Suprapubic skin (tissue), 4 donors: ENCODE measurements around the gene CHD2. TPM values are rescaled to one million over a fixed set of nuclear protein-coding genes. Genes with fewer than 3 reads are reported as not detected.

Experiments used
- DNase-seq, 2 donors: peaks; one replicate each; pipeline ENCODE4 v3.0.0-alpha.2; 2019; ENCODE audit warnings: low spot score in 2 of 2
- H3K27ac ChIP-seq: fragments of 200-600 bp; sonication (generic); one replicate; pipeline ENCODE4 v1.5.1; 2019
- H3K27me3 ChIP-seq: fragments of 200-600 bp; sonication (generic); one replicate; pipeline ENCODE4 v1.5.1; 2019
- H3K36me3 ChIP-seq: fragments of 200-600 bp; sonication (generic); one replicate; pipeline ENCODE4 v1.5.1; 2019
- H3K4me1 ChIP-seq: fragments of 200-600 bp; sonication (generic); one replicate; pipeline ENCODE4 v1.5.1; 2019
- H3K4me3 ChIP-seq: fragments of 200-600 bp; sonication (generic); one replicate; pipeline ENCODE4 v1.5.1; 2019; ENCODE audit warnings: mild to moderate bottlenecking
- H3K9me3 ChIP-seq: fragments of 200-600 bp; sonication (generic); one replicate; pipeline ENCODE4 v1.5.1; 2019
- CTCF ChIP-seq, 2 donors: fragments of 200-600 bp in 1 of 2; fragments of 450-650 bp in 1 of 2; sonication (generic) in 1 of 2; IDR thresholded peaks; one replicate each; pipeline ENCODE4 v1.5.1; 2016 to 2019; ENCODE audit warnings: antibody characterized with exemption in 2 of 2, mild to moderate bottlenecking in 1 of 2, moderate library complexity in 1 of 2
- EP300 ChIP-seq: sonication (generic); formaldehyde crosslinking; IDR thresholded peaks from one replicate; pipeline ENCODE4 v1.6.1; 2017; ENCODE audit warnings: antibody characterized with exemption
- POLR2A ChIP-seq, 2 donors: fragments of 450-650 bp; IDR thresholded peaks; one replicate each; pipeline ENCODE4 v1.6.1; 2017; ENCODE audit warnings: antibody characterized with exemption in 2 of 2, mild to moderate bottlenecking in 2 of 2, moderate library complexity in 2 of 2
- POLR2AphosphoS5 ChIP-seq, 3 donors: sonication (generic); formaldehyde crosslinking; IDR thresholded peaks; one replicate each; pipeline ENCODE4 v1.6.1; 2017; ENCODE audit warnings: antibody characterized with exemption in 3 of 3
- WGBS: methylation state at CpG from one replicate; pipeline ENCODE4 v1.1.5; 2018; 5-methylcytosine and 5-hydroxymethylcytosine counted together
- total RNA-seq, 4 donors: library from RNA; depleted of rRNA; stranded (reverse); fragments of >200 nt; gene quantifications; one replicate each; pipeline ENCODE4 v1.1.0, GENCODE V29; 2016

The CHD2 gene
- total RNA-seq, 4 donors from 2014 or later: 93.3 to 319 (median 127) TPM

- Histone ChIP-seq H3K9me3 (no peaks in the 10 kb centered on the region), H3K27ac (no peak overlapping the region), H3K27me3 (no peaks in the 10 kb centered on the region), H3K4me1 (peaks cover 18% of the 10 kb centered on the region), H3K36me3 (peaks cover 95% of the 10 kb centered on the region), H3K4me3 (no peak overlapping the region)
- WGBS: 92% methylated on average over 6 of the region's 6 CpGs
- DNase-seq: no peak
- no peak for TF ChIP-seq POLR2AphosphoS5 (IDR thresholded peaks at IDR 0.05)
- no peak for TF ChIP-seq POLR2A (IDR thresholded peaks at IDR 0.05)
- TF ChIP-seq CTCF (IDR thresholded peaks at IDR 0.05): no peak
- TF ChIP-seq EP300: no peak
Measured at GRCh38 chr15:92934716-92935115, 34.6 kb downstream of the CHD2 start.

- WGBS: 92% methylated on average over 2 of the region's 2 CpGs
- no peak for TF ChIP-seq EP300
- no peak for TF ChIP-seq CTCF (IDR thresholded peaks at IDR 0.05)
- no peak for TF ChIP-seq POLR2AphosphoS5 (IDR thresholded peaks at IDR 0.05)
- no peak for TF ChIP-seq POLR2A (IDR thresholded peaks at IDR 0.05)
- peaks cover 92% of the 10 kb centered on the region for H3K36me3 ChIP-seq
- no peaks in the 10 kb centered on the region for H3K27me3 ChIP-seq
- H3K27ac ChIP-seq: no peak overlapping the region
- H3K4me1 ChIP-seq: peaks cover 10% of the 10 kb centered on the region
- H3K9me3 ChIP-seq: no peaks in the 10 kb centered on the region
- DNase-seq: no peak
- no peak overlapping the region for H3K4me3 ChIP-seq
Measured at GRCh38 chr15:92936138-92936537, 36.0 kb downstream of the CHD2 start.

- no peaks in the 10 kb centered on the region for H3K27me3 ChIP-seq
- H3K27ac ChIP-seq: no peak overlapping the region
- H3K4me3 ChIP-seq: no peak overlapping the region
- TF ChIP-seq POLR2AphosphoS5 (IDR thresholded peaks at IDR 0.05) (no peak), EP300 (no peak), POLR2A (IDR thresholded peaks at IDR 0.05) (no peak), CTCF (IDR thresholded peaks at IDR 0.05) (no peak)
- peaks cover 92% of the 10 kb centered on the region for H3K36me3 ChIP-seq
- 85% methylated on average over 2 of the region's 2 CpGs for WGBS
- DNase-seq: no peak
- H3K9me3 ChIP-seq: no peaks in the 10 kb centered on the region
- H3K4me1 ChIP-seq: peaks cover 10% of the 10 kb centered on the region
Measured at GRCh38 chr15:92936693-92937092, 36.6 kb downstream of the CHD2 start.

DNA sequence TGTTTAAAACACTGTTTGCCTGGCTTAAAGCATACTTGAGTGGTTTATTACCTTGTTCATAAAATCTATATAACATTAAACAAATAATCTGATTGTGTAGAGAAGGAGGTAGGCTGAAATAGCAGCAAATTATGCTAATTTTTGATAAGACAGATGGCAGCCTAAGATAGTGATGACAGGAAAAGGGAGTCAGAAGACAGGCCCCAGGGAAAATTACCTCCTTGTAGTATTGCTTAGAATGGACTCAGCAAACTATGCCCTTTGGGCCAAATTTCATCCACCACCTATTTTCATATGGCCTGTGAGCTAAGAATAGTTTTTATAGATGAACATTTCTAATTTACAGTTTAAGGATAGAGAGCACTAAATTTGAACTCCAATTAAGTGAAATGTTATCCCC, 37.8 kb downstream of the CHD2 start:
- no peaks in the 10 kb centered on the region for H3K27me3 ChIP-seq
- no peak overlapping the region for H3K27ac ChIP-seq
- H3K4me3 ChIP-seq: no peak overlapping the region
- no peaks in the 10 kb centered on the region for H3K9me3 ChIP-seq
- DNase-seq: no peak
- no peak for TF ChIP-seq POLR2AphosphoS5 (IDR thresholded peaks at IDR 0.05)
- TF ChIP-seq CTCF (IDR thresholded peaks at IDR 0.05): no peak
- TF ChIP-seq EP300: no peak
- no peak for TF ChIP-seq POLR2A (IDR thresholded peaks at IDR 0.05)
- peaks cover 10% of the 10 kb centered on the region for H3K4me1 ChIP-seq
- peaks cover 95% of the 10 kb centered on the region for H3K36me3 ChIP-seq

DNA sequence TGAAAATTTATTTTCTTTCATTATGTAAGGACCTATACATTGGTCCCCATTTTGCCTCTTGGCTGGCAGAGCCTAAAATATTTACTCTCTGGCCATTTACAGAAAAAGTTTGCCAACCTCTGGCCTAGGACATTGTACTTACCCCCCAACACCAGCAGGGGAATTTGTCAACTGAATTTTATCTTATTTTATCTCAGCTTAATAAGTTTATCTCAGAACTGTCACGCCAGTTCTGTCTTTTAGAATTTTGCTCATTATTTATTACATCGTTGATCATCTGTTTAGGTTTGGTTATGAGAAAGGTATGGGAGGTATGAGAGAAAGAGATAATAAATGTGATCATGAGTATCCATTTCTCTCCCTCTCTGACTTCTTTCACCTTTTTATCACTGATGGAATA, 38.3 kb downstream of the CHD2 start:
- Histone ChIP-seq H3K4me1 (peaks cover 10% of the 10 kb centered on the region), H3K4me3 (no peak overlapping the region), H3K27me3 (no peaks in the 10 kb centered on the region), H3K27ac (no peak overlapping the region), H3K36me3 (peaks cover 95% of the 10 kb centered on the region), H3K9me3 (no peaks in the 10 kb centered on the region)
- WGBS: 90% methylated on average over 2 of the region's 2 CpGs
- TF ChIP-seq POLR2AphosphoS5 (IDR thresholded peaks at IDR 0.05) (no peak), CTCF (IDR thresholded peaks at IDR 0.05) (peak in 1 of 2 donors; percentile 27)
- no peak for DNase-seq
